SK-N-SH (cell line): ENCODE measurements around the gene CCNL2. TPM values are rescaled to one million over a fixed set of nuclear protein-coding genes. Genes with fewer than 3 reads are reported as not detected.
A peak's percentile ranks its signal among the peaks of the same experiment; 100 is the strongest.

Experiments used
- CTCF ChIA-PET: fragments of 300-600, 350-600 bp; formaldehyde crosslinking; extraction: SDS; loops from one replicate; lab custom pipeline; 2021; lab: Yijun Ruan, JAX
- POLR2A ChIA-PET: fragments of 350-600 bp; sonication (Branson Sonifier 250); formaldehyde crosslinking; extraction: SDS; loops from one replicate; lab custom pipeline; 2020; ENCODE audit warnings: antibody characterized with exemption, inconsistent platforms; lab: Yijun Ruan, JAX
- DNase-seq: peaks from one replicate; pipeline ENCODE4 v3.0.0; 2012
- H2AFZ ChIP-seq: fragments of 200-600 bp; sonication (generic); 2 replicates; pipeline ENCODE4 v1.8.1; 2016; ENCODE audit warnings: antibody characterized with exemption, mild to moderate bottlenecking, low read depth
- H3F3A ChIP-seq: fragments of 200-600 bp; sonication (generic); replicated peaks from 2 replicates; pipeline ENCODE3; 2016; ENCODE audit warnings: antibody characterized with exemption, mild to moderate bottlenecking; ENCODE audit not compliant: insufficient read depth
- H3K27ac ChIP-seq, 2 experiments: fragments of 200-500 bp in 1 of 2; fragments of 200-600 bp in 1 of 2; sonication (Bioruptor generic) in 1 of 2; sonication (generic), shearing (Covaris generic) in 1 of 2; 2 replicates each; pipeline versions ENCODE4 v1.5.1 to v1.6.1; 2014 to 2016; ENCODE audit warnings: low read depth in 2 of 2, inconsistent platforms in 1 of 2, low read length in 1 of 2, mild to moderate bottlenecking in 1 of 2, mixed read lengths in 1 of 2
- H3K27me3 ChIP-seq: fragments of 200-600 bp; sonication (generic), shearing (Covaris generic); 2 replicates; pipeline ENCODE4 v1.6.1; 2016; ENCODE audit warnings: mixed run types; ENCODE audit not compliant: insufficient read depth
- H3K36me3 ChIP-seq, 2 experiments: fragments of 200-500 bp in 1 of 2; fragments of 200-600 bp in 1 of 2; sonication (Bioruptor generic) in 1 of 2; sonication (generic) in 1 of 2; replicated peaks in 1 of 2; 2 replicates each; pipeline versions ENCODE3 to v1.5.1; 2014 to 2016; ENCODE audit warnings: low read length in 1 of 2, mild to moderate bottlenecking in 1 of 2; ENCODE audit not compliant: insufficient read depth in 2 of 2, control insufficient read depth in 1 of 2
- H3K4me1 ChIP-seq, 2 experiments: fragments of 200-500 bp in 1 of 2; fragments of 200-600 bp in 1 of 2; sonication (Bioruptor generic) in 1 of 2; sonication (generic), shearing (Covaris generic) in 1 of 2; 2 replicates each; pipeline versions ENCODE4 v1.5.1 to v1.6.1; 2014 to 2016; ENCODE audit warnings: low read depth in 1 of 2, low read length in 1 of 2, mixed run types in 1 of 2; ENCODE audit not compliant: insufficient read depth in 2 of 2, control insufficient read depth in 1 of 2
- H3K4me2 ChIP-seq: fragments of 200-600 bp; sonication (generic), shearing (Covaris generic); 2 replicates; pipeline ENCODE4 v1.6.1; 2017; ENCODE audit warnings: mixed run types
- H3K4me3 ChIP-seq, 2 experiments: fragments of 200-500 bp in 1 of 2; fragments of 200-600 bp in 1 of 2; sonication (Bioruptor generic) in 1 of 2; sonication (generic), shearing (Covaris generic) in 1 of 2; 2 replicates each; pipeline versions ENCODE4 v1.5.1 to v1.8.1; 2014 to 2016; ENCODE audit warnings: low read depth in 2 of 2, inconsistent platforms in 1 of 2, low read length in 1 of 2, mild to moderate bottlenecking in 1 of 2, mixed read lengths in 1 of 2, moderate library complexity in 1 of 2
- H3K79me2 ChIP-seq: fragments of 200-600 bp; sonication (generic); 2 replicates; pipeline ENCODE4 v1.8.1; 2017; ENCODE audit warnings: mild to moderate bottlenecking; ENCODE audit not compliant: insufficient read depth
- H3K9ac ChIP-seq: fragments of 200-600 bp; sonication (generic); 2 replicates; pipeline ENCODE4 v1.6.1; 2017; ENCODE audit warnings: mixed run types
- H3K9me2 ChIP-seq: fragments of 200-600 bp; sonication (generic); 2 replicates; pipeline ENCODE4 v1.6.1; 2017; ENCODE audit warnings: mixed run types
- H3K9me3 ChIP-seq: fragments of 200-600 bp; sonication (generic); 2 replicates; pipeline ENCODE4 v1.6.1; 2017; ENCODE audit warnings: mixed run types, mild to moderate bottlenecking, moderate library complexity
- H4K20me1 ChIP-seq: fragments of 200-600 bp; sonication (generic); 2 replicates; pipeline ENCODE4 v1.6.1; 2017; ENCODE audit warnings: mild to moderate bottlenecking, mixed run types; ENCODE audit not compliant: insufficient read depth
- ELF1 ChIP-seq: IDR thresholded peaks from 2 replicates; pipeline ENCODE4 v1.4.0; 2012
- EP300 ChIP-seq, 2 experiments: IDR thresholded peaks; 2 replicates each; pipeline versions ENCODE4 v1.4.0 to v1.6.1; 2012; ENCODE audit warnings: borderline replicate concordance in 1 of 2, low read depth in 1 of 2, low read length in 1 of 2
- FOSL2 ChIP-seq: IDR thresholded peaks from 2 replicates; pipeline ENCODE4 v1.4.0; 2012; ENCODE audit warnings: low read depth, mild to moderate bottlenecking, moderate library complexity, borderline replicate concordance
- FOXM1 ChIP-seq: IDR thresholded peaks from 2 replicates; pipeline ENCODE4 v1.4.0; 2012; ENCODE audit warnings: low read depth, mild to moderate bottlenecking
- GABPA ChIP-seq: IDR thresholded peaks from 2 replicates; pipeline ENCODE4 v1.4.0; 2012; ENCODE audit warnings: low read depth, mild to moderate bottlenecking
- IRF3 ChIP-seq: fragments of 150-350 bp; IDR thresholded peaks from 2 replicates; pipeline ENCODE4 v1.6.1; 2016; ENCODE audit warnings: mild to moderate bottlenecking, low read depth, low read length
- MEF2A ChIP-seq: IDR thresholded peaks from 2 replicates; pipeline ENCODE4 v1.4.0; 2012; ENCODE audit warnings: low read depth, borderline replicate concordance
- NFIC ChIP-seq: IDR thresholded peaks from 2 replicates; pipeline ENCODE4 v1.4.0; 2012; ENCODE audit warnings: borderline replicate concordance
- PBX3 ChIP-seq: IDR thresholded peaks from 2 replicates; pipeline ENCODE4; 2012
- POLR2AphosphoS5 ChIP-seq: IDR thresholded peaks from 2 replicates; pipeline ENCODE4 v1.6.1; 2012; ENCODE audit warnings: low read depth, low read length
- USF1 ChIP-seq: IDR thresholded peaks from 2 replicates; pipeline ENCODE4 v1.4.0; 2012; ENCODE audit warnings: low read depth, borderline replicate concordance
- WGBS: methylation state at CpG from one replicate; pipeline ENCODE4 v1.1.6; 2017; ENCODE audit warnings: low lambda C conversion rate; 5-methylcytosine and 5-hydroxymethylcytosine counted together
- polyA plus RNA-seq, 3 experiments: library from polyadenylated mRNA; depleted of rRNA; stranded (reverse); fragments of >200 nt; gene quantifications; 2 replicates each; pipeline ENCODE4 v1.2.3, GENCODE V29; 2012

Gene CCNL2
- polyA plus RNA-seq, 1 of the 3 experiments (the other 2 are of a cell fraction), result 362 TPM

GRCh38 chr1:1440262-1441001, 41.3 kb upstream of the CCNL2 start (continued):
- no peak for TF ChIP-seq FOSL2
- no peak for TF ChIP-seq EP300 (IDR thresholded peaks at IDR 0.05; ENCODE audit: borderline replicate concordance in 1 of 2, low read depth in 1 of 2, low read length in 1 of 2)
- no peak for TF ChIP-seq FOXM1
- no peak for TF ChIP-seq IRF3
- TF ChIP-seq MEF2A, result no peak
- no peak for TF ChIP-seq USF1

GRCh38 chr1:1439546-1440261, 40.6 kb upstream of the CCNL2 start:
- CTCF ChIA-PET, result interaction anchor here (1.8 to 2.6 kb wide), 2 partner anchors 8 to 65 kb away, joined by 6 to 8 read pairs; no protein-coding TSS in a partner anchor
- no peak for TF ChIP-seq ELF1
- TF ChIP-seq GABPA, result no peak
- TF ChIP-seq NFIC, result no peak
- TF ChIP-seq POLR2AphosphoS5, result no peak
- no peak for TF ChIP-seq FOXM1
- TF ChIP-seq MEF2A, result no peak
- TF ChIP-seq PBX3, result no peak
- peak; percentile 30 for DNase-seq

More at GRCh38 chr1:1439546-1440261, 40.6 kb upstream of the CCNL2 start:
- Histone ChIP-seq H2AFZ (no peak overlapping the region), H3K27ac (no peak overlapping the region), H3K4me1 (peaks cover 0 to 13% of the 10 kb centered on the region in 2 experiments; a peak in 1 of 4 replicates), H3K4me2 (no peak overlapping the region), H3K4me3 (no peak overlapping the region), H3K9ac (no peak overlapping the region), H3K9me2 (no peaks in the 10 kb centered on the region), H3K27me3 (no peaks in the 10 kb centered on the region), H3K9me3 (no peaks in the 10 kb centered on the region), H4K20me1 (no peaks in the 10 kb centered on the region), H3F3A (no peaks in the 10 kb centered on the region), H3K79me2 (no peaks in the 10 kb centered on the region), H3K36me3 (no peaks in the 10 kb centered on the region)
- POLR2A ChIA-PET, result no interaction called here
- 97% methylated on average over 10 of the region's 82 CpGs for WGBS
